Measurements from ENCODE around the gene MINK1.
A peak's percentile ranks its signal among the peaks of the same experiment; 100 is the strongest.

The MINK1 gene

DNA sequence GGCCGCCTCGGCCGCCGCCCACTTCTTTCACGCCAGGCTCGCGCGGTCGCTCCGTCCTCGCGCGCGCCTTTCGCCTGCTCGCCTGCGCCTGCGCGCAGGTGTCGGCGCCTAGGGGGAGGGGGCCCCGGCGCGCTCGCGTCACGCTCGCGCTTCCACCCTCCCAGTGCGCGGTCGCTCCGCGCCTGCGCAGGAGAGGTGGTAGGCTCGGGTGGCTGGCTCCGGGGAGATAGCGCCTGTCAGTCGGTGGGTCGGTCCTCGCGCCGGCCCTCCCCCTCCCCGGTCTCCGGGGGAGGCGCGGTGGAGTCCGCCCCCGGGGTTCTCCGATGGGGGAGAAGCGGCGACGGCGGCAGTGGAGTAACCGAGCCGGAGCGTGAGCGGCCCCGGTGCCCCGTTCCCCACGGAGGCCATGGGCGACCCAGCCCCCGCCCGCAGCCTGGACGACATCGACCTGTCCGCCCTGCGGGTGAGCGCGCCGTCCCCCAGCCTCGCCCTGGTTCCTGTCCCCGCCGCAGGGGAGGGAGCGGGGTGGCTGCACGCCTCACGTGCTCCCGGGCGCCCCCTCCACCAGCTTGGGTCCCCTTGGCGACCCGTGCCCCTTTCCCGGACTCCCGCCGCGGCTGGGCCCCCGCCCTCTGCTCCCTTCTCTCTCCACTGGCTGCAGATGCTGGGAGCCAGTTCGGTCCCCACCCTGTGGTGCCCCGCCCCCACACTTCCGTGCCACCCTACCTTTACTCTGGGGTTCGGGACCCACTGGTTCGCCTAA, at the start of gene MINK1:
Gene MINK1, plus strand, starts transcription at position 163 of the 763 bp plus-strand sequence. Its CDS starts 244 bp downstream, at position 407.
- no peaks in the 10 kb centered on the region for H3K27me3 ChIP-seq (ENCODE audit: control insufficient read depth, insufficient read depth, low read length)
- peak within 1 kb of the TSS; percentile 61 for H3K9ac ChIP-seq (ENCODE audit: low read length)
- H3K4me3 ChIP-seq (ENCODE audit: low read length) = peak within 1 kb of the TSS; percentile 65
- H3K36me3 ChIP-seq (ENCODE audit: control insufficient read depth, low read depth, low read length) = no peaks in the 10 kb centered on the region
- H3K27ac ChIP-seq (ENCODE audit: low read length) = no peak within 1 kb of the TSS
- H3K4me1 ChIP-seq (ENCODE audit: control insufficient read depth, low read depth, low read length) = no peaks in the 10 kb centered on the region
- no peaks in the 10 kb centered on the region for H3K9me3 ChIP-seq (ENCODE audit: control insufficient read depth, low read depth, low read length)

- Histone ChIP-seq H3K9me3 (ENCODE audit: control insufficient read depth, low read depth, low read length) (no peaks in the 10 kb centered on the region), H3K9ac (ENCODE audit: low read length) (no peak overlapping the region), H3K27ac (ENCODE audit: low read length) (no peak overlapping the region), H3K27me3 (ENCODE audit: control insufficient read depth, insufficient read depth, low read length) (peaks cover 54% of the 10 kb centered on the region), H3K4me1 (ENCODE audit: control insufficient read depth, low read depth, low read length) (no peaks in the 10 kb centered on the region), H3K36me3 (ENCODE audit: control insufficient read depth, low read depth, low read length) (no peaks in the 10 kb centered on the region), H3K4me3 (ENCODE audit: low read length) (no peak overlapping the region)
These were observed 47.6 kb upstream of the MINK1 start for GRCh38 chr17:4785311-4786105.

DNA sequence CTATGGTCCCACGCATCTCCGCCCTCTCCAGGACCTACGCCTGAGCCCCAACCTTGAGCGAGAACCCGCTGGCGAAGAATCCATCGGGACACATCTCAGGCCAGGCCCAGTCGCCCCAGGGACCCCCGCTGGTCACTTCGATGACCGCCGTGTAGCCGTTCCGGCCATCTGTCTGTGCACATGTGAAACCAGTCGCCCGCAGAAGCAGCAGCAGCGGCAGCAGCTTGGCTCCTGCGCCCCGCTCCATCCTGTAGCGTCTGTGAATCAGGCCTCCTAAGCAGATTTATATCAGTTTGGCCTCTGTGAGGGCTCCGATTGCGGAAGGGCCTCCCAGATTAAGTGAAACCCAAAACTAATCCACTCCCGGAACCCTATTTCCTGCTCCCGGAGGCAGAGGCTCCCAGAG, 47.0 kb upstream of the MINK1 start, which contains the start of gene VMO1:
Gene VMO1, minus strand, starts transcription at position 259 of the 406 bp plus-strand sequence. Its CDS starts 12 bp downstream, at position 247.
- Histone ChIP-seq H3K9ac (ENCODE audit: low read length) (no peak within 1 kb of the TSS), H3K4me3 (ENCODE audit: low read length) (no peak within 1 kb of the TSS), H3K4me1 (ENCODE audit: control insufficient read depth, low read depth, low read length) (no peaks in the 10 kb centered on the region), H3K27ac (ENCODE audit: low read length) (no peak within 1 kb of the TSS), H3K36me3 (ENCODE audit: control insufficient read depth, low read depth, low read length) (no peaks in the 10 kb centered on the region), H3K9me3 (ENCODE audit: control insufficient read depth, low read depth, low read length) (no peaks in the 10 kb centered on the region), H3K27me3 (ENCODE audit: control insufficient read depth, insufficient read depth, low read length) (peaks cover 60% of the 10 kb centered on the region)

- Histone ChIP-seq H3K36me3 (ENCODE audit: control insufficient read depth, low read depth, low read length) (no peaks in the 10 kb centered on the region), H3K9ac (ENCODE audit: low read length) (no peak overlapping the region), H3K9me3 (ENCODE audit: control insufficient read depth, low read depth, low read length) (no peaks in the 10 kb centered on the region), H3K4me3 (ENCODE audit: low read length) (no peak overlapping the region), H3K27me3 (ENCODE audit: control insufficient read depth, insufficient read depth, low read length) (peaks cover 64% of the 10 kb centered on the region), H3K4me1 (ENCODE audit: control insufficient read depth, low read depth, low read length) (no peaks in the 10 kb centered on the region), H3K27ac (ENCODE audit: low read length) (no peak overlapping the region)
These were observed 46.6 kb upstream of the MINK1 start for GRCh38 chr17:4786516-4786915.

DNA sequence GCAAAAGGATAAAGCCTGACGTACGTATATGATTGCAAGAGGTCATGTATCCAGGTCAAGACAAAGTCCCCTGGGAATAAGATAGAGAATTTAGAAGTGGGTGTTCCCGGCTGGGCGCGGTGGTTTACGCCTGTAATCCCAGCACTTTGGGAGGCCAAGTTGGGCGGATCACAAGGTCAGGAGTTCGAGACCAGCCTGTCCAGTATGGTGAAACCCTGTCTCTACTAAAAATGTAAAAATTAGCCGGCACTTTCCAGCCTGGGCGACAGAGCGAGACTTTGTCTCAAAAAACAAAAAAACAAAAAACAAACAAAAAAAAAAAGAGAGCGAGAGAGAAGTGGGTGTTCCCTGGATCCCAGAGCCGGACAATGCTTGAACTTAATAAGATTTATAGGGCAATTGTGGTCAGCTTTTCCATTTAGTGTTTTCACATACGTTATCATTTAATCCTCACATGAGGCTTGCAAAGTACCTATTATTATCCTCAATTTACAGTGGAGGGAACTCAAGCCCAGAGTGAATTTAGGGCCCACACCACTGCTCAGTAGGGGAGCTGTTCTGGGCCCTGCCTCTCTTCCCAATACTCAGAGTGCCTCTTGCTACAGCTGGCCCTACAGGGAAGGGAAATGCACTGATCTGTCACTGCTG, 44.9 kb upstream of the MINK1 start:
- Histone ChIP-seq H3K9ac (ENCODE audit: low read length) (no peak overlapping the region), H3K36me3 (ENCODE audit: control insufficient read depth, low read depth, low read length) (no peaks in the 10 kb centered on the region), H3K27ac (ENCODE audit: low read length) (no peak overlapping the region), H3K4me3 (ENCODE audit: low read length) (peak overlapping the region; percentile 73), H3K27me3 (ENCODE audit: control insufficient read depth, insufficient read depth, low read length) (peaks cover 75% of the 10 kb centered on the region), H3K4me1 (ENCODE audit: control insufficient read depth, low read depth, low read length) (no peaks in the 10 kb centered on the region), H3K9me3 (ENCODE audit: control insufficient read depth, low read depth, low read length) (no peaks in the 10 kb centered on the region)

- peak within 1 kb of the TSS; percentile 73 for H3K4me3 ChIP-seq (ENCODE audit: low read length)
- H3K27ac ChIP-seq (ENCODE audit: low read length) = no peak within 1 kb of the TSS
- H3K9me3 ChIP-seq (ENCODE audit: control insufficient read depth, low read depth, low read length) = no peaks in the 10 kb centered on the region
- peaks cover 74% of the 10 kb centered on the region for H3K27me3 ChIP-seq (ENCODE audit: control insufficient read depth, insufficient read depth, low read length)
- H3K9ac ChIP-seq (ENCODE audit: low read length) = no peak within 1 kb of the TSS
- H3K36me3 ChIP-seq (ENCODE audit: control insufficient read depth, low read depth, low read length) = no peaks in the 10 kb centered on the region
- H3K4me1 ChIP-seq (ENCODE audit: control insufficient read depth, low read depth, low read length) = no peaks in the 10 kb centered on the region
These were observed 44.1 kb upstream of the MINK1 start, which contains the start of gene GLTPD2 for GRCh38 chr17:4788807-4789700. Gene GLTPD2 (plus strand): TSS chr17:4788964. CDS start chr17:4789012, 48 bp downstream.

- H3K9me3 ChIP-seq (ENCODE audit: control insufficient read depth, low read depth, low read length) = no peaks in the 10 kb centered on the region
- H3K36me3 ChIP-seq (ENCODE audit: control insufficient read depth, low read depth, low read length) = no peaks in the 10 kb centered on the region
- H3K27me3 ChIP-seq (ENCODE audit: control insufficient read depth, insufficient read depth, low read length) = peaks cover 74% of the 10 kb centered on the region
- no peak overlapping the region for H3K27ac ChIP-seq (ENCODE audit: low read length)
- H3K4me1 ChIP-seq (ENCODE audit: control insufficient read depth, low read depth, low read length) = no peaks in the 10 kb centered on the region
- no peak overlapping the region for H3K9ac ChIP-seq (ENCODE audit: low read length)
- peak overlapping the region; percentile 73 for H3K4me3 ChIP-seq (ENCODE audit: low read length)
These were observed 43.5 kb upstream of the MINK1 start for GRCh38 chr17:4789701-4789950.

- Histone ChIP-seq H3K4me1 (ENCODE audit: control insufficient read depth, low read depth, low read length) (no peaks in the 10 kb centered on the region), H3K4me3 (ENCODE audit: low read length) (peak overlapping the region; percentile 73)
These were observed 43.0 kb upstream of the MINK1 start for GRCh38 chr17:4789951-4790704.

GRCh38 chr17:4790705-4791088, 42.4 kb upstream of the MINK1 start:
- Histone ChIP-seq H3K4me1 (ENCODE audit: control insufficient read depth, low read depth, low read length) (no peaks in the 10 kb centered on the region), H3K36me3 (ENCODE audit: control insufficient read depth, low read depth, low read length) (no peaks in the 10 kb centered on the region), H3K27me3 (ENCODE audit: control insufficient read depth, insufficient read depth, low read length) (peaks cover 73% of the 10 kb centered on the region), H3K27ac (ENCODE audit: low read length) (no peak overlapping the region), H3K9me3 (ENCODE audit: control insufficient read depth, low read depth, low read length) (no peaks in the 10 kb centered on the region), H3K9ac (ENCODE audit: low read length) (no peak overlapping the region), H3K4me3 (ENCODE audit: low read length) (peak overlapping the region; percentile 73)

More at GRCh38 chr17:4789951-4790704, 43.0 kb upstream of the MINK1 start:
- Histone ChIP-seq H3K27me3 (ENCODE audit: control insufficient read depth, insufficient read depth, low read length) (peaks cover 74% of the 10 kb centered on the region), H3K9ac (ENCODE audit: low read length) (peak overlapping the region; percentile 45), H3K9me3 (ENCODE audit: control insufficient read depth, low read depth, low read length) (no peaks in the 10 kb centered on the region), H3K36me3 (ENCODE audit: control insufficient read depth, low read depth, low read length) (no peaks in the 10 kb centered on the region), H3K27ac (ENCODE audit: low read length) (no peak overlapping the region)

GRCh38 chr17:4795168-4795567, 38.0 kb upstream of the MINK1 start:
- no peak overlapping the region for H3K9ac ChIP-seq (ENCODE audit: low read length)

More at GRCh38 chr17:4795168-4795567, 38.0 kb upstream of the MINK1 start:
- Histone ChIP-seq H3K27ac (ENCODE audit: low read length) (no peak overlapping the region), H3K9me3 (ENCODE audit: control insufficient read depth, low read depth, low read length) (no peaks in the 10 kb centered on the region), H3K4me1 (ENCODE audit: control insufficient read depth, low read depth, low read length) (no peaks in the 10 kb centered on the region), H3K4me3 (ENCODE audit: low read length) (no peak overlapping the region), H3K27me3 (ENCODE audit: control insufficient read depth, insufficient read depth, low read length) (peaks cover 29% of the 10 kb centered on the region), H3K36me3 (ENCODE audit: control insufficient read depth, low read depth, low read length) (peaks cover 18% of the 10 kb centered on the region)

Data from iPS-18a (cell line).